ENCODE data around the gene CRKL.
"Not testable (repeated sequence)": the region's sequence is repeated elsewhere in the genome, so short reads cannot be mapped to it uniquely, and the experiment has no call there.

Gene CRKL

GRCh38 chr22:20901093-20902033 is 15.8 kb upstream of the CRKL start:
- not testable (repeated sequence) for DNase-seq

GRCh38 chr22:20903093-20903492 is 14.1 kb upstream of the CRKL start:
- no peak for DNase-seq

GRCh38 chr22:20904008-20904979 is 12.9 kb upstream of the CRKL start:
- peak; percentile 93 for DNase-seq

- no peak for DNase-seq
Observed at GRCh38 chr22:20904980-20905355, 12.2 kb upstream of the CRKL start.

- DNase-seq = no peak
Observed at GRCh38 chr22:20905415-20906386, 11.5 kb upstream of the CRKL start.

GRCh38 chr22:20906387-20906767 is 10.8 kb upstream of the CRKL start:
- no peak for DNase-seq

GRCh38 chr22:20908717-20909116 is 8.5 kb upstream of the CRKL start:
- DNase-seq = not testable (repeated sequence)

GRCh38 chr22:20909543-20910303 is 7.5 kb upstream of the CRKL start:
- no peak for DNase-seq

- no peak for DNase-seq
Observed at GRCh38 chr22:20912494-20912893, 4.7 kb upstream of the CRKL start.

GRCh38 chr22:20918663-20919218 is 1.5 kb downstream of the CRKL start:
- DNase-seq = peak; percentile 24

- DNase-seq = no peak
Observed at GRCh38 chr22:20919718-20920117, 2.5 kb downstream of the CRKL start.

- DNase-seq = no peak
Observed at GRCh38 chr22:20920881-20921203, 3.6 kb downstream of the CRKL start.

- peak; percentile 53 for DNase-seq
Observed at GRCh38 chr22:20922141-20922751, 5.0 kb downstream of the CRKL start.

- no peak for DNase-seq
Observed at GRCh38 chr22:20926243-20926642, 9.0 kb downstream of the CRKL start.

- no peak for DNase-seq
Observed at GRCh38 chr22:20927940-20928572, 10.8 kb downstream of the CRKL start.

GRCh38 chr22:20928573-20928967 is 11.4 kb downstream of the CRKL start:
- DNase-seq = no peak

GRCh38 chr22:20930004-20930403 is 12.8 kb downstream of the CRKL start:
- no peak for DNase-seq

- not testable (repeated sequence) for DNase-seq
Observed at GRCh38 chr22:20930435-20930834, 13.2 kb downstream of the CRKL start.

GRCh38 chr22:20931126-20931654 is 14.0 kb downstream of the CRKL start:
- no peak for DNase-seq

- DNase-seq = no peak
Observed at GRCh38 chr22:20933910-20934309, 16.7 kb downstream of the CRKL start.

Data from EL (cell line).